A549 (cell line): Measurements from ENCODE around the gene SPIN1. TPM values are rescaled to one million over a fixed set of nuclear protein-coding genes. Genes with fewer than 3 reads are reported as not detected.

Source experiments
- ATAC-seq, 2 experiments: fragments of 200-7000 bp in 1 of 2; fragments of >200 bp in 1 of 2; cut with Nextera tagmentation in 1 of 2; cut with Tn5 transposase in 1 of 2; 3 replicates each; pipeline versions ENCODE4 v1.8.0 to v1.9.1; 2018 to 2020; ENCODE audit warnings: mild to moderate bottlenecking in 1 of 2, moderate library complexity in 1 of 2
- CTCF ChIA-PET: fragments of 300-600 bp; sonication (Branson Sonifier 250); formaldehyde crosslinking; extraction: SDS; loops from one replicate; lab custom pipeline; 2021; ENCODE audit warnings: antibody characterized with exemption, inconsistent platforms; lab: Yijun Ruan, JAX
- POLR2A ChIA-PET: fragments of 350-600 bp; formaldehyde crosslinking; extraction: SDS; loops from one replicate; lab custom pipeline; 2021; ENCODE audit warnings: antibody characterized with exemption, inconsistent platforms; lab: Yijun Ruan, JAX
- DNase-seq, 2 experiments: peaks; one replicate each; pipeline versions ENCODE4 v3.0.0 to v3.0.0-alpha.2; 2011 to 2016; ENCODE audit warnings: low read depth in 1 of 2, low spot score in 1 of 2
- FAIRE-seq: peaks from 2 replicates; lab custom pipeline; 2011; peaks lifted over from hg19 to GRCh38; lab: Jason Lieb, UNC
- H3K27ac ChIP-seq, 2 experiments: fragments of >200 bp; sonication (Bioruptor Twin); formaldehyde crosslinking; 3 replicates each; pipeline ENCODE4 v1.5.1; 2016 to 2017
- H3K4me1 ChIP-seq: fragments of >200 bp; sonication (Bioruptor Twin); formaldehyde crosslinking; 3 replicates; pipeline ENCODE4 v1.6.1; 2016
- H3K4me2 ChIP-seq: fragments of >200 bp; sonication (Bioruptor Twin); formaldehyde crosslinking; 3 replicates; pipeline ENCODE4 v1.6.1; 2016
- H3K4me3 ChIP-seq: fragments of >200 bp; sonication (Bioruptor Twin); formaldehyde crosslinking; 3 replicates; pipeline ENCODE4 v1.5.1; 2016
- H3K9me3 ChIP-seq: fragments of >200 bp; sonication (Bioruptor Twin); formaldehyde crosslinking; 3 replicates; pipeline ENCODE4 v1.6.1; 2016
- BCL3 ChIP-seq: fragments of >200 bp; sonication (Bioruptor Twin); formaldehyde crosslinking; IDR thresholded peaks from 3 replicates; pipeline ENCODE4 v1.6.1; 2016
- CHD2 ChIP-seq: fragments of 150-350 bp; IDR thresholded peaks from 2 replicates; pipeline ENCODE4 v1.6.1; 2014; ENCODE audit warnings: low read length; ENCODE audit not compliant: partially characterized antibody
- EHF ChIP-seq: fragments of 250-450 bp; sonication (Bioruptor Pico); IDR thresholded peaks from 2 replicates; pipeline ENCODE4 v1.5.0; 2020; ENCODE audit warnings: mild to moderate bottlenecking
- EHMT2 ChIP-seq: fragments of 200-600 bp; sonication (generic); IDR thresholded peaks from 2 replicates; pipeline ENCODE4 v1.6.1; 2016; ENCODE audit warnings: antibody characterized with exemption, low read depth, mild to moderate bottlenecking, moderate library complexity
- GATA3 ChIP-seq: IDR thresholded peaks from 2 replicates; pipeline ENCODE4 v1.6.1; 2012; ENCODE audit warnings: borderline replicate concordance
- HOXA7 ChIP-seq: fragments of 250-450 bp; sonication (Bioruptor Pico); IDR thresholded peaks from 2 replicates; pipeline ENCODE4 v1.5.0; 2020; ENCODE audit warnings: mild to moderate bottlenecking, moderate library complexity
- HOXB5 ChIP-seq: fragments of 250-450 bp; sonication (Bioruptor Pico); IDR thresholded peaks from 2 replicates; pipeline ENCODE4 v1.5.0; 2020; ENCODE audit warnings: mild to moderate bottlenecking, moderate library complexity
- JUN ChIP-seq, 2 experiments: fragments of >200 bp; sonication (Bioruptor Twin); formaldehyde crosslinking; IDR thresholded peaks; 2 replicates in 1 of 2; 3 replicates in 1 of 2; pipeline ENCODE4 v1.6.1; 2016 to 2017
- JUNB ChIP-seq: fragments of >200 bp; sonication (Bioruptor Twin); formaldehyde crosslinking; IDR thresholded peaks from 2 replicates; pipeline ENCODE4 v1.6.1; 2016
- KDM1A ChIP-seq: fragments of 200-600 bp; sonication (generic); IDR thresholded peaks from 2 replicates; pipeline ENCODE4 v1.6.1; 2016; ENCODE audit warnings: low read depth, mild to moderate bottlenecking
- MYC ChIP-seq: IDR thresholded peaks from 2 replicates; pipeline ENCODE4 v1.6.1; 2012; ENCODE audit warnings: mild to moderate bottlenecking, inconsistent platforms, low read length, improper control_type of control experiment, borderline replicate concordance
- NR3C1 ChIP-seq: fragments of >200 bp; sonication (Bioruptor Twin); formaldehyde crosslinking; IDR thresholded peaks from 3 replicates; pipeline ENCODE4 v1.6.1; 2017
- PBX3 ChIP-seq: IDR thresholded peaks from 2 replicates; pipeline ENCODE4 v1.6.1; 2012
- PHF8 ChIP-seq: fragments of 200-600 bp; sonication (generic); IDR thresholded peaks from 2 replicates; pipeline ENCODE4 v1.6.1; 2016; ENCODE audit warnings: low read depth, mild to moderate bottlenecking, antibody characterized with exemption, moderate library complexity, borderline replicate concordance
- SREBF2 ChIP-seq: fragments of 450-650 bp; IDR thresholded peaks from 2 replicates; pipeline ENCODE4 v1.6.1; 2014; ENCODE audit warnings: mild to moderate bottlenecking, moderate library complexity
- USF2 ChIP-seq: fragments of 450-650 bp; IDR thresholded peaks from 2 replicates; pipeline ENCODE4 v1.6.1; 2014; ENCODE audit warnings: antibody characterized with exemption
- ZC3H11A ChIP-seq: fragments of 450-650 bp; IDR thresholded peaks from 2 replicates; pipeline ENCODE4 v1.6.1; 2014; ENCODE audit warnings: antibody characterized with exemption, mild to moderate bottlenecking
- ZSCAN20 ChIP-seq: fragments of 250-450 bp; sonication (Bioruptor Pico); IDR thresholded peaks from 2 replicates; pipeline ENCODE4 v1.8.0; 2022; ENCODE audit warnings: mild to moderate bottlenecking, moderate library complexity
- WGBS: methylation state at CpG from one replicate; pipeline ENCODE4 v1.1.6; 2017; ENCODE audit errors: missing lambda C conversion rate; 5-methylcytosine and 5-hydroxymethylcytosine counted together
- polyA plus RNA-seq, 4 experiments: library from polyadenylated mRNA; depleted of rRNA in 3 of 4; stranded (reverse); fragments of >200 nt; fragmentation: RNase III in 1 of 4; extraction: RNeasy Plus Mini Kit Qiagen cat#74134 plus additional on column Dnase treatment in 1 of 4; gene quantifications; 2 replicates in 3 of 4; 3 replicates in 1 of 4; pipeline ENCODE4 v1.2.3, GENCODE V29; 2011 to 2017

SPIN1 gene
- polyA plus RNA-seq, 2 of the 4 experiments (the other 2 are of a cell fraction), result 47.8 to 83.9 TPM

GRCh38 chr9:88462191-88462590 is 73.9 kb downstream of the SPIN1 start (continued):
- TF ChIP-seq JUNB (no peak), HOXB5 (CRISPR knock-in tag) (no peak), PHF8 (no peak), HOXA7 (CRISPR knock-in tag) (no peak)
- TF ChIP-seq, all 56 proteins: peak for 0

GRCh38 chr9:88464851-88465250 is 76.6 kb downstream of the SPIN1 start:
- no peak for ATAC-seq
- CTCF ChIA-PET, result interaction anchor here (1.5 kb wide), 1 partner anchor 18 kb away, joined by 5 read pairs; no protein-coding TSS in a partner anchor

GRCh38 chr9:88468226-88468625 is 80.0 kb downstream of the SPIN1 start:
- no peak for TF ChIP-seq HOXB5 (CRISPR knock-in tag)
- TF ChIP-seq PHF8, result no peak
- TF ChIP-seq NR3C1, result no peak
- no peak for TF ChIP-seq ZC3H11A
- no peak for TF ChIP-seq SREBF2
- TF ChIP-seq BCL3, result no peak
- TF ChIP-seq JUN (IDR thresholded peaks at IDR 0.05), result no peak
- TF ChIP-seq USF2, result no peak
- TF ChIP-seq GATA3, result no peak
- TF ChIP-seq MYC, result no peak
- TF ChIP-seq KDM1A, result no peak

More at GRCh38 chr9:88464851-88465250, 76.6 kb downstream of the SPIN1 start:
- FAIRE-seq, result no peak
- no peaks in the 10 kb centered on the region for H3K9me3 ChIP-seq
- TF ChIP-seq PBX3 (no peak), KDM1A (no peak), MYC (no peak), ZSCAN20 (no peak), EHMT2 (no peak), JUNB (no peak), HOXA7 (CRISPR knock-in tag) (no peak), EHF (CRISPR knock-in tag) (no peak), PHF8 (no peak), CHD2 (no peak)
- POLR2A ChIA-PET, result no interaction called here
- H3K4me1 ChIP-seq, result peaks cover 18% of the 10 kb centered on the region
- H3K4me2 ChIP-seq, result no peak overlapping the region
- no peak overlapping the region; a peak in 1 of 6 replicates for H3K27ac ChIP-seq
- no peak overlapping the region for H3K4me3 ChIP-seq
- DNase-seq, result no peak
- WGBS, result 63% methylated on average over 1 of the region's 1 CpG

More at GRCh38 chr9:88468226-88468625, 80.0 kb downstream of the SPIN1 start:
- no peaks in the 10 kb centered on the region for H3K9me3 ChIP-seq
- no peak for FAIRE-seq
- ChIA-PET CTCF (interaction anchor here (0.6 to 0.7 kb wide), 3 partner anchors 183 to 730 kb away, joined by 3 to 5 read pairs (median 5); no protein-coding TSS in a partner anchor), POLR2A (no interaction called here)
- no peak for DNase-seq
- ATAC-seq, result no peak
- WGBS, result 93% methylated on average over 9 of the region's 9 CpGs
- no peak overlapping the region for H3K27ac ChIP-seq
- 0 out of 3 replicates have a peak, but pooled peaks cover 5% of the 10 kb centered on the region for H3K4me1 ChIP-seq
- H3K4me3 ChIP-seq, result no peak overlapping the region
- no peak overlapping the region for H3K4me2 ChIP-seq
